ENCODE data around the gene CHPF2. TPM values are rescaled to one million over a fixed set of nuclear protein-coding genes. Genes with fewer than 3 reads are reported as not detected.

CHPF2 gene
- total RNA-seq, 1 donor from 2014 or later: 25.0 TPM

DNA sequence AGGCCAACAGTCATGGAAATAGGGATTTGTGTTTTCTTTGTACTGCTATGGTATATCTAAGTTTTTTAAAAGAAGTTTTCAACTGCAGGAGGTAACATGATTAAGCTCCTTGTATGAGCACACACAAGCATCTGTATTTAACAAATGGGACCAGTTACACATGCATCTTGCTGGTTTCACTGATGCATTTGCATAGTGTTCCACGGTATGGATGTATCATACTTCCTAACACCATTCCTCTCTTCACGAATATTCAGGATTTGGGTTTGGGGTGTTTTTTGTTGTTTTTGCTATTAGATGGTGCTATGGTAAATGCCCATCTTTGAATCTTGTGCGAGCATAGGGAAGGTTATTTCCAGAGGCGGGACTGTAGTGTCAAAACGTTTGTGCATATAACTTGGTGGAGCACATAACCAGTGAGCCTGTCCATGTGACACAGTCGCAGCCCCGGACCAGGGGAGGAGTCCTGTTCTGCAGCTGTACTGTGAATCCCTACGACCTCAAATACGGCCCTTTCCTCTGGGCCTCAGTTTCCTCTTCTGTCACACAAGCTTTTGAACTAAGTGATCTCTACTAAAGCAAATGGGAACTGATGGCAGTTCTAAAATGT is 23.9 kb upstream of the CHPF2 start:
- Histone ChIP-seq H3K27me3 (ENCODE audit: control insufficient read depth, insufficient read depth, low read length) (peaks cover 2% of the 10 kb centered on the region), H3K36me3 (ENCODE audit: control insufficient read depth, insufficient read depth, low read length) (no peaks in the 10 kb centered on the region), H3K4me3 (ENCODE audit: low read depth, low read length) (no peak overlapping the region)
- FAIRE-seq (no peak), DNase-seq (ENCODE audit: low read depth) (no peak)
- no peak for TF ChIP-seq CTCF (IDR thresholded peaks at IDR 0.05; ENCODE audit: insufficient read depth, low read length, severe bottlenecking)

DNA sequence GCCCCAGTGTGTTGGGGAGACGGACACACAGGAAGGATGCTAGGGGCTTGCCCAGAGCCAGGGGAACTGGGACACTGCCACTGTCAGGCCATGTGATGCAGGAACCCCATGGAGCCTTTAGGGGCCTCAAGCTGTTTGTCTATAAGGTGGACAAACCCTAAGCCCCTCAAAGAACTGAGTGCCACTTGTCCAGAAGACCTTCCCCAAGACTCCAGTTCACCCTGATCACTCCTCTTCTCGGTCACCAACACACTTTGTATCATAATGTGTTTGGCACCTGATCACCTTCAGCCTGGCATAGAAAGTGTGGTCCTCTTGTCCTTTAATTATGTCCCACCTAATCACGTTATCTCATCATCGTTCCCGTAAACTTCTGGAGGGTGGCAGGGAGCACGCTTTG is 22.7 kb upstream of the CHPF2 start:
- FAIRE-seq (no peak), DNase-seq (ENCODE audit: low read depth) (no peak)
- Histone ChIP-seq H3K27me3 (ENCODE audit: control insufficient read depth, insufficient read depth, low read length) (peaks cover 2% of the 10 kb centered on the region), H3K4me3 (ENCODE audit: low read depth, low read length) (no peak overlapping the region), H3K36me3 (ENCODE audit: control insufficient read depth, insufficient read depth, low read length) (peaks cover 2% of the 10 kb centered on the region)
- TF ChIP-seq CTCF (IDR thresholded peaks at IDR 0.05; ENCODE audit: insufficient read depth, low read length, severe bottlenecking): no peak

GRCh38 chr7:151210087-151210854 is 22.0 kb upstream of the CHPF2 start, which contains the start of gene H2BK1:
Gene H2BK1, minus strand, starts transcription at chr7:151210488. Its CDS starts 170 bp downstream, at chr7:151210318.
- H3K27me3 ChIP-seq (ENCODE audit: control insufficient read depth, insufficient read depth, low read length): peaks cover under 1% of the 10 kb centered on the region
- FAIRE-seq (no peak), DNase-seq (ENCODE audit: low read depth) (no peak)
- H3K4me3 ChIP-seq (ENCODE audit: low read depth, low read length): no peak within 1 kb of the TSS
- TF ChIP-seq CTCF (IDR thresholded peaks at IDR 0.05; ENCODE audit: insufficient read depth, low read length, severe bottlenecking): no peak
- H3K36me3 ChIP-seq (ENCODE audit: control insufficient read depth, insufficient read depth, low read length): peaks cover 6% of the 10 kb centered on the region

DNA sequence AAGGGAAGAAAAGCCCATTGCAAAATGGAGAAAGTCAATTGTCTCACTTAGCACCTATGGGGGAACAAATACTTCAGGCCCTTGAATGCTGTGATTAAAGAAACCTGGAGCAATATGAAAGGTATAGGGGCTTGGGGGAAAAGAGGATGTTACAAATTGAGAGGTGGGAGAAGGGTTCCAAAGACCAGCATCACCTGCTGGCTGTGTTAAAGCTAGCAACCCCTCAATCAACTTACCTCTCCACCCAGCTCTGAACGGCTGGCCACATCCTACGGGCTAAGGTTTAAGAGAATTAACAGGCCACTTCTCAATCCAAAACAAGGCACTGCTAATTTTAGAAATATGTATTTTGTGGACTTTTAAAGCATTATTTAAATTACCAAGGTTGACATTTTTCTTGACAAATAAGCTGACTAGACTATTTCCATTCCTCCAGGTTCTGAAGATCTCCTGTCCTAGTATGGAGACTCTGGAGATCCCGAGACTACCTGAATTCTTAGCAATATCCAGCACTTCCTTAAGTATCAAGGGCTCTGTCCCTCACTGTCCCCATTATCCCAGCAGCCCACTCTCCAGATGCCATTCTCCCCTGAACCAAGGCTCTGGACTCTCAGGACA is 21.0 kb upstream of the CHPF2 start:
- FAIRE-seq (no peak), DNase-seq (ENCODE audit: low read depth) (no peak)
- Histone ChIP-seq H3K27me3 (ENCODE audit: control insufficient read depth, insufficient read depth, low read length) (no peaks in the 10 kb centered on the region), H3K36me3 (ENCODE audit: control insufficient read depth, insufficient read depth, low read length) (peaks cover 10% of the 10 kb centered on the region), H3K4me3 (ENCODE audit: low read depth, low read length) (no peak overlapping the region)
- TF ChIP-seq CTCF (IDR thresholded peaks at IDR 0.05; ENCODE audit: insufficient read depth, low read length, severe bottlenecking): no peak

GRCh38 chr7:151212626-151213025 is 19.7 kb upstream of the CHPF2 start:
- H3K27me3 ChIP-seq (ENCODE audit: control insufficient read depth, insufficient read depth, low read length): no peaks in the 10 kb centered on the region
- FAIRE-seq: no peak
- peaks cover 10% of the 10 kb centered on the region for H3K36me3 ChIP-seq (ENCODE audit: control insufficient read depth, insufficient read depth, low read length)
- peak; percentile 16 for DNase-seq (ENCODE audit: low read depth)
- TF ChIP-seq CTCF (IDR thresholded peaks at IDR 0.05; ENCODE audit: insufficient read depth, low read length, severe bottlenecking): no peak
- H3K4me3 ChIP-seq (ENCODE audit: low read depth, low read length): no peak overlapping the region

Measured in bronchial epithelial cell (primary cell).